Measurements from ENCODE around the gene RASSF1. TPM values are rescaled to one million over a fixed set of nuclear protein-coding genes. Genes with fewer than 3 reads are reported as not detected.

The RASSF1 gene
- total and polyA plus RNA-seq, 10 of the 15 experiments (the other 5 are each of a cell fraction or from before 2014, with no cell fraction given), result 4.4 to 59.6 (median 37.2) TPM

DNA sequence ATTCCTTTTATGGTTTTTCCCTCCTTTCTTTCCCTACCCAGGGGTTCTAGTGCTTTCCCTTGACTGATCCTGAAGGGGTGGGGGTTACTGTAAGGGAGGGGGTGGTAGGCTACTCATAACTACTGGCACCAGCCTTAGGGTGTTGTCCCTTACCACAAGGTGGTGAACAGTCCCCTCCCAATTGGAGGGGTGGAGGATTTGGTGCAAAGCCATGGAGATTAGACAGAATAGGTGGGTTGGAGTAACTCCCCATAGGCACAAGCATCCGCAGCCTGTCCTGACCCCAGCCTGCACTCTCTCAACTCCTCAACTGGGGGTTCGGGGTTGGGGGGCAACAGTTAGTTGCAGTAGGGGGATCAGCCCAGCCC is 15.5 kb downstream of the RASSF1 start:
- TF ChIP-seq FOXM1 (IDR thresholded peaks at IDR 0.05; ENCODE audit: low read depth, low read length), result no peak
- TF ChIP-seq, protein P1, sequence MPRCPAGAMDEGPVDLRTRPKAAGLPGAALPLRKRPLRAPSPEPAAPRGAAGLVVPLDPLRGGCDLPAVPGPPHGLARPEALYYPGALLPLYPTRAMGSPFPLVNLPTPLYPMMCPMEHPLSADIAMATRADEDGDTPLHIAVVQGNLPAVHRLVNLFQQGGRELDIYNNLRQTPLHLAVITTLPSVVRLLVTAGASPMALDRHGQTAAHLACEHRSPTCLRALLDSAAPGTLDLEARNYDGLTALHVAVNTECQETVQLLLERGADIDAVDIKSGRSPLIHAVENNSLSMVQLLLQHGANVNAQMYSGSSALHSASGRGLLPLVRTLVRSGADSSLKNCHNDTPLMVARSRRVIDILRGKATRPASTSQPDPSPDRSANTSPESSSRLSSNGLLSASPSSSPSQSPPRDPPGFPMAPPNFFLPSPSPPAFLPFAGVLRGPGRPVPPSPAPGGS (IDR thresholded peaks at IDR 0.05; ENCODE audit: borderline replicate concordance, insufficient read depth, low read depth, low read length, poor library complexity, severe bottlenecking), result no peak
- in situ Hi-C loops (cut with MboI), result no loop called here

More for the DNA sequence above, 15.5 kb downstream of the RASSF1 start:
- H3K27ac ChIP-seq (ENCODE audit: control insufficient read depth, insufficient read depth), result no peak overlapping the region
- WGBS (ENCODE audit: insufficient coverage, insufficient replicate concordance, low lambda C conversion rate, missing lambda C conversion rate), result 49% methylated on average over 2 of the region's 2 CpGs
- no peak overlapping the region for H3K9ac ChIP-seq (ENCODE audit: control insufficient read depth, insufficient read depth, low read length)
- intact Hi-C loops (cut with micrococcal nuclease; ENCODE audit: unreplicated experiment), result no loop called here
- no TSS peak for BruUV-seq (replicated peaks)
- no peak overlapping the region for H3K4me2 ChIP-seq (ENCODE audit: control insufficient read depth, insufficient read depth)
- peaks cover 7% of the 10 kb centered on the region in 2 experiments for H3K36me3 ChIP-seq (ENCODE audit: control insufficient read depth in 2 of 2, insufficient read depth in 2 of 2, low read length in 1 of 2)
- H3K27me3 ChIP-seq (replicated peaks in 1 of 2; ENCODE audit: control insufficient read depth in 2 of 2, insufficient read depth in 2 of 2, low read length in 1 of 2), result no peaks in the 10 kb centered on the region
- peaks cover 19% of the 10 kb centered on the region for H3K79me2 ChIP-seq (ENCODE audit: control insufficient read depth, insufficient read depth, low read length)
- no peak overlapping the region for H2AFZ ChIP-seq (ENCODE audit: control insufficient read depth, low read depth, low read length)
- no peaks in the 10 kb centered on the region for H4K20me1 ChIP-seq (ENCODE audit: control insufficient read depth, insufficient read depth)
- FAIRE-seq (no peak), ATAC-seq (no peak), DNase-seq (ENCODE audit: low read depth, low spot score) (no peak)
- no peak overlapping the region for H3K4me3 ChIP-seq
- POLR2A ChIA-PET, result interaction anchor here (1.0 kb wide), 1 partner anchor 12 kb away, joined by 3 read pairs; no protein-coding TSS in a partner anchor
- RAD21 ChIA-PET (ENCODE audit: unreplicated experiment), result interaction anchor here (1.5 to 2.3 kb wide), 3 partner anchors 12 to 47 kb away, joined by 3 to 6 read pairs (median 5); partner anchors contain the start of genes IFRD2 and LSMEM2
- H3K9me3 ChIP-seq (replicated peaks; ENCODE audit: control insufficient read depth, insufficient read depth, low read length), result no peaks in the 10 kb centered on the region
- SMC1A ChIA-PET (ENCODE audit: uncharacterized antibody, unreplicated experiment), result no interaction called here
- peaks cover 15% of the 10 kb centered on the region for H3K4me1 ChIP-seq (ENCODE audit: control insufficient read depth, insufficient read depth, low read length)
- CTCF ChIA-PET, result interaction anchor here (0.5 to 5.1 kb wide), 10 partner anchors 9 to 131 kb away, joined by 3 to 72 read pairs (median 7); partner anchors contain the start of genes HYAL1, HYAL3, IFRD2 and LSMEM2

Data from GM12878 (cell line).